ENCODE results near the gene TIAM1.

Gene TIAM1

DNA sequence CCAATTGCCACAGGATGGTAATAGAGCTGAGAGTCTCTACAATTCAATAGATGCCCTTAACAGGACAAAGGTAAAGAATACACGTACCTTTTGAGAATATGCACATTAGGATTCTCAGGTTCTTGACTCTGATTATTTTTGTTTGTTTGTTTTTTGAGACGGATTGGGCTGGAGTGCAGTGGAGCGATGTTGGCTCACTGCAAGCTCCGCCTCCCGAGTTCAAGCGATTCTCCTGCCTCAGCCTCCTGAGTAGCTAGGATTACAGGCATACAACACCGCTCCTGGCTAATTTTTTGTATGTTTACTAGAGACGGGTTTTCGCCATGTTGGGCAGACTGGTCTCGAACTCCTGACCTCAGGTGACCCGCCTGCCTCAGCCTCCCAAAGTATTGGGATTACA is 48.4 kb downstream of the TIAM1 start:
- in situ Hi-C loops (cut with MboI; ENCODE audit: low pct_unique_long_range_greater_than_20kb, low sequenced_read_pairs) = no loop called here

DNA sequence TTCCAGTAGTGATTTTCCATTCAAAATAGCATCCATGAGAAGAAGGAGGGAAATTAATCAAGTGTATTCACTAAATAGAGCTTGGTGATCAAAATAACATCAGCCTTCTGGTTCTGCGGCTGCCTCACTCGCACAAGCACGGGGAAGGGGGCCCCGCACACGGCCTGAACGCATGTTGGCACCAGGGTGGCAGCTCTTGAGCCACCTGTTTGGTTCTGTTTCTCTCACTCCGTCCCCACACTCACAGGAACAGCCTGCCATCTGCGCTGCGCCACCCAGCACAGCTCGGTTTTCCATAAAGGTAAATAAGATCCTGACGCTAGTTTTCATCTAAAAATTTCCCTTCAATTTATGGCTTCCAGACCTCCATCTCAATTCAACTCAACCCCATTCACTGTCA is 49.4 kb downstream of the TIAM1 start:
- in situ Hi-C loops (cut with MboI; ENCODE audit: low pct_unique_long_range_greater_than_20kb, low sequenced_read_pairs) = no loop called here
- no peak for DNase-seq

More for the DNA sequence above, 48.4 kb downstream of the TIAM1 start:
- DNase-seq = no peak

DNA sequence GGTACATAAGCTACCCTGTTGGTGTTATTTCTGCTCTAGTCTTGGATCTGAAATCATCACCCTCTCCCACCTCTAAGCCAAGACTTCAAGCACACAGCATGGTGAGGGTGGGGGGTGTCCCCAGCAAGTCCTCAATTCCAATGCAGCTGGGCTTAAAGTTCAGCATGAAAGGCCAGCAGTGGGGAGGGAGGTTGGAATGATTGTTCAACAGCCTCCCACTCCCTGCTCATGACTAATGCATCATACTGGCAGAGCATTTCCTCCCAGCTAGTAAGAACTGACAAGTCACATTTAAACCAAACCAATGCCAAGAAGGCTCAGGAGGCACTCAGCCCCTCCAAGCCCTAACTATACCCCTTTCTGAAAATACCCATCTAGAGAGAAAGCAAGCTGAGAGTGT is 50.1 kb downstream of the TIAM1 start:
- in situ Hi-C loops (cut with MboI; ENCODE audit: low pct_unique_long_range_greater_than_20kb, low sequenced_read_pairs) = no loop called here
- DNase-seq = no peak

DNA sequence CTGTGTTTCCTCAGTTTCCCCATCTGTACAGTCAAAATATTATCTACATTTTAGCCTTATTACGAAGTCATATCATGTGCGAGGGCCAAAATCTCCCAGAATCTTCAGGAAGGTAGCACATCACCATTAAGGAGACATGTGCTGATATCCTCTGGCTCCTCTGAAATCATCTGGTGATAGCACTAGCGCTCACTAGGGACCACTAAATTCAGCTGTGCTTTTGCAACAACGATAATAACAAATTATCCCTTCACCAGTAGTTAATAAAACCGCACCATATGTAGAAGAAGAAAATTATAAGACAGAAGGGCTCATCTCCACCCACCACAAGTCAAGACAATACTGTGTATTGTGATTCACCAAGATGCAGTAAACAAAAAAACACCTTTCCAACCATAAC is 53.3 kb downstream of the TIAM1 start:
- in situ Hi-C loops (cut with MboI; ENCODE audit: low pct_unique_long_range_greater_than_20kb, low sequenced_read_pairs) = no loop called here

DNA sequence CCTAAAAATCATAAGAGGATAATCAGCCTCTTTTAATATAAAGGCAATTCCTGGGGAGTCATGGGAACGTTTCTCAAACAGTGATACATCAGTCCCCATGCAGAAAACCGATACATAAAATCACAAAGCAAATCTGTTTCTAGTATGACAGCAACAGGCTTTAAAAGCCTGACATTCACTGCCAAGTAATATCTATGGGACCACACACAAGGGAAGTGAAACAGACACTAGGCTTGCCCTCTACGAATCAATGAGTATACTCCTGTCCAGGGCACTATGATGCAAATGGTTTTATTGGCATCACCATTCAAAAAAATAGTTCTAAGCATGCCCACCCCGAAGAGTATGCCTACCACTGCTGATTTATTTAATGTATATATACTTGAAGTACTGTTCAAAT is 54.4 kb downstream of the TIAM1 start:
- in situ Hi-C loops (cut with MboI; ENCODE audit: low pct_unique_long_range_greater_than_20kb, low sequenced_read_pairs) = no loop called here
- no peak for DNase-seq

More for the DNA sequence above, 53.3 kb downstream of the TIAM1 start:
- DNase-seq = no peak

DNA sequence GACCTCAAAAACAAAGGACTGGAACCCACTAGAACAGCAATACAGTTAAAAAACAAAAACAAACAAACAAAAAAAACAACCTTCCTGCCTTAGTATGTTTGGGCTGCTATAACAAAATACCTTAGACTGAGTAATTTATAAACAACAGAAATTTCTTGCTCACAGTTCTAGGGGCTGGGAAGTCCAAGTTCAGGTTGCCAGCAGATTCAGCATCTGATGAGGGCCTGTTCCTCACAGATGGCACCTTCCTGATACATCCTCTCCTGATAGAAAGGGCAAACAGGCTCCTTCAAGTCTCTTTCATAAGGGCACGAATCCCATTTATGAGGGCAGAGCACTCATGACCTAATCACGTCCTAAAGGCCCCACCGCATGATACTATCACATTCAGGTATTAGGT is 55.9 kb downstream of the TIAM1 start:
- in situ Hi-C loops (cut with MboI; ENCODE audit: low pct_unique_long_range_greater_than_20kb, low sequenced_read_pairs) = no loop called here
- no peak for DNase-seq

DNA sequence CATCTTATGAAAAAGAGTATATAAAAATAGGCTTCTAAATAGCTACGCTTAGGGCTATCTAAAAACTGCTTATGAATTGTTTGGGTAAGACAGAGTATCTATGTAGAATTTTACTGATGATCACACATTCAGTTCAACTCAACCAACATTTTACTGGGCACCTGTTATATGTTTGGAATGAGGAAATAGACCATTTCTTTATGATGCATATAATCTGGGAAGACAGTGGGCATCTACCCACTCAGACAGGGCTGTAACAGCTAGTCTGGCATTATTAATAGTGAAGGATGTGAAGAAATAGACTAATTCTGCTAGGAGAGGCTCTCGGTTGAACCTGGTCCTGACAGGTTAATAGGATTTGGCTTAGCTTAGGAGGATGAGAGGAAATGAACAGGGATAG is 56.9 kb downstream of the TIAM1 start:
- in situ Hi-C loops (cut with MboI; ENCODE audit: low pct_unique_long_range_greater_than_20kb, low sequenced_read_pairs) = no loop called here
- no peak for DNase-seq

DNA sequence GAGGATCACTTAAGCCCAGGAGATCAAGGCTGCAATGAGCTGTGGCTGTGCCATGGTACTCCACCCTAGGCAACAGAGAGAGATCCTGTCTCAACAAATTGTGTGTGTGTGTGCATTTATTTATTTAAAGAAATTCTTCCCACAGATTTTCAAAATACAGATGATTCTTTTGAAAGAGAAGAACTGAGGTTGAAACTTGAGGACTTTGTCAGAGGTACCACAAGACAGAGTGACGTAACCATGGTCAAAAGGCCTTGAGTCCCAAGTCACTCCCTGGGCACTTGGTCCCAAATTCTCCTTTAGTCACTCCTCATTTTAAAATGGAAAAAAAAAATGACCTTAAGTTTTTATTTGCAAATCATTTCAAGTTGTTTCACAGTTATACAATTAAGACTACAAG is 57.4 kb downstream of the TIAM1 start:
- DNase-seq = no peak
- in situ Hi-C loops (cut with MboI; ENCODE audit: low pct_unique_long_range_greater_than_20kb, low sequenced_read_pairs) = no loop called here

DNA sequence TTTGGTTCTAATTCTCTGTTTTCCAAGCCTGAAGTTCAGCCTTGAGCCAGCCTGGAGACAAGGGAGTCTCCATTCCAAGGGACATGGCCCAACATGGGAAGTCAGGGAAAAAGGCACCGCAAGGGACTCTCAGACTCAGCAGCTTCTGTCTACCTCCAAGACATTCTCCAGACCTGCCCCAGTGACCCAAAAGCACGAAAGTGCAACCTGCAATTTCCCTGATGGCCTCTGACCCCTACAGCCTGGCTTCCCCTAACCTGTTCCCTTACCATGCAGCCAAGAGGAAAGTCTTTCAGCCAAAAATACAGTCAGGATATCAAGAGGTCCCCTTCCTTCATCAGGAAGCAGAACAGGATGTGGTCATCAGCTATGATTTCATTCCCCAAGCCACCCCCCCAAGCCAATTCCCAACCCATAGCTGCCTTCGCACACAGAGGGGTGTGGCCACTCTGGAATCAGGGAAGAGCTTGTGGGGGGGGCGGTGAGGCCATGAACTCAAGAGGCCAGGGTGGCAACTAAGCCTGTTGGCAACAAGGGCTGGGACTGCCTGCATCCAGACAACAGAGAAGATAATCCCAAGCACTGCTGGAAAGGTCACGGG is 59.2 kb downstream of the TIAM1 start:
- in situ Hi-C loops (cut with MboI; ENCODE audit: low pct_unique_long_range_greater_than_20kb, low sequenced_read_pairs) = no loop called here
- DNase-seq = no peak

DNA sequence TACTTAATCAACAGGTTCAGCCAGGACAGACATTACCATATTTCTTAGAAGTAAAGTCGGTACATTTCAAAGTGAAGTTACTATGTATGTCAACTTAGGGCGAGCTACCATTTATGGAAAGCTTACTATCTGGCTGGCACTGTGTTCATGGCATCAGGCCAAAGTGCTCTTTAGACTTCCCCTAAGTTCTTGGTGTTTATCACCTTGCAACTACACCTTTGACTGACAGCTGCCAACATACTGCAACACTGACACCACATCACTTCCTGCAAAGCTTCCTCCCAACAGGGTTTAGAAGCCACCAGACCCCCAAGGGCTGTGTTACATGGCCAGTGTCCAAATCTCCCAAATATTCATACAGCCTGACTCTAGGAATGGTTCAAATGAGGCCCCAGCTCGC is 61.0 kb downstream of the TIAM1 start:
- in situ Hi-C loops (cut with MboI; ENCODE audit: low pct_unique_long_range_greater_than_20kb, low sequenced_read_pairs) = no loop called here
- no peak for DNase-seq

DNA sequence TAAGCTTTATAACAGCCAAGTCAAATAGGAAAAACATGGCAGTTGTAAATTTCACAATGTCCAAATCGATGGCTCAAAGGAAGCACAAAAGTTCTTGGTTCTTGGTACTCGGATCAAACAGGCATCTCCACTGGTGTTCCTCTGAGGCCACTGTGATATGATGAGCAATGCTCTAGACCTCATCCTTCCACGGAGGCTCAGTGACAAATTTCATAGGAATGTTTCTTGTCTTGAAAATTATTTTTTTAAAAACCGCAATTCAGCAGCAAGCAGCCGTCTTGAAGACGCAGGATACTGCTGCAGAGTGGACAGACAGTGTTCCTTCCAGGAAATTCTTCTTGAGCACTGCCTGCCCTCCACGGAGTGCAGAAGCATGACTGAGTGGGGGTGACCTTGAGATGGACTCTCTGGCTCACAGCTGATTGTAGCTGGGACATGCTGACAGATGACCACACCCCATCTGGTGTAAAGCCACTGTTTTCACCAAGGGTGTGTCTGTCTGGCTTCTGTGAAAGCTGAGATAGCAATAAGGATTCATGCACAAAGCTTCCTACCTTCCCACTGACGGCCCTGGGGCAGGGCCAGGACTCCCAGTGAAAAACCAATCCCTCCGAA is 61.9 kb downstream of the TIAM1 start:
- DNase-seq = no peak
- in situ Hi-C loops (cut with MboI; ENCODE audit: low pct_unique_long_range_greater_than_20kb, low sequenced_read_pairs) = no loop called here

DNA sequence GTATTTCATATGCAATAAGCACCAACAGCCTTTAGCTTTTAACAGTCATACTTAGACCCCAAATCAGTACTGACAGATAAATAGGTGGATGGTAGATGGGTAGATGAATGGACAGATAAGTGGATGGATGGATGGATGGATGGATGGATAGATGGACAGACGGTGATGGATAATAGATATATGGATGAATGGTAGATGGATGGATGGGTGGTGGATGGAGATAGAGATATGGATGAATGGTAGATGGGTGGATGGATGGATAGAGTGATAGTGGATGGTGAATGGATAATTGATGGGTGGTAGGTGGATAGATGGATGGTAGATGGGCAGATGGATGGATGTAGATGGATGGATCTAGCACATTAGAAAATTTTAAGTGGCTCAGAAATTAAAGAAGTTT is 62.5 kb downstream of the TIAM1 start:
- in situ Hi-C loops (cut with MboI; ENCODE audit: low pct_unique_long_range_greater_than_20kb, low sequenced_read_pairs) = no loop called here
- no peak for DNase-seq

DNA sequence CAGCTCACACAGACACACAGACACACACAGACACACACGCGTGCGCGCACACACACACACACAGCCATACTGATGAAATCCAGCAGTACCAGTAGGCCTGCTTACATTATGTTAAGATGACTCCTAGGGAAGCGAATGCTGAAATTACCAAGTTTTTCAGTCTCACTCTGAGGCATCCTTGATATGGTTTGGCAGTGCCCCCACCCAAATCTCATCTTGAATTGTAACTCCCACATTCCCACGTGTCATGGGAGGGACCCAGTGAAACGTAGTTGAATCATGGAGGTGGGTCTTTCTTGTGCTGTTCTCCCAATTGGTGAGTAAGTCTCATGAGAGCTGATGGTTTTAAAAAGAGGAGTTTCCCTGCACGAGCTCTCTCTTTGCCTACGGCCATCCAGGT is 64.1 kb downstream of the TIAM1 start:
- in situ Hi-C loops (cut with MboI; ENCODE audit: low pct_unique_long_range_greater_than_20kb, low sequenced_read_pairs) = no loop called here
- DNase-seq = no peak

DNA sequence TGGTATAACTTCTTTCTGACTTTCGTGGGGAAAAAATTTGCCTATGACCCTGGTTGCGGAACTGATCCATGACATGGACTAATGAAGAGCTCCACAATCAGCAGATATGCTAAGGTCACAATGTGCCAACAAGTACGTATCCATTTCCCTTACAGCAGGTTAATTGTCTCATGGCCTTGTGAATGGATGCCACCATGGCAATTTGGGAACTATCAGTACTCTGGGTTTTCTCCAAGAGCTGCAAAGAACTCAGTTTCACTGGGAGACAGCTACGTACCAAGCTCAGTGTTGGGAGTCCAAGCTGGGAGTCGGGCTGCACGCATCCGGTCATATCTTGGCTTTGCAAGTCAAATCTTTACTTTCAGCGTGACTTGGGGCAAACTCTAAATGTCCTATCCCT is 64.8 kb downstream of the TIAM1 start:
- no peak for DNase-seq

DNA sequence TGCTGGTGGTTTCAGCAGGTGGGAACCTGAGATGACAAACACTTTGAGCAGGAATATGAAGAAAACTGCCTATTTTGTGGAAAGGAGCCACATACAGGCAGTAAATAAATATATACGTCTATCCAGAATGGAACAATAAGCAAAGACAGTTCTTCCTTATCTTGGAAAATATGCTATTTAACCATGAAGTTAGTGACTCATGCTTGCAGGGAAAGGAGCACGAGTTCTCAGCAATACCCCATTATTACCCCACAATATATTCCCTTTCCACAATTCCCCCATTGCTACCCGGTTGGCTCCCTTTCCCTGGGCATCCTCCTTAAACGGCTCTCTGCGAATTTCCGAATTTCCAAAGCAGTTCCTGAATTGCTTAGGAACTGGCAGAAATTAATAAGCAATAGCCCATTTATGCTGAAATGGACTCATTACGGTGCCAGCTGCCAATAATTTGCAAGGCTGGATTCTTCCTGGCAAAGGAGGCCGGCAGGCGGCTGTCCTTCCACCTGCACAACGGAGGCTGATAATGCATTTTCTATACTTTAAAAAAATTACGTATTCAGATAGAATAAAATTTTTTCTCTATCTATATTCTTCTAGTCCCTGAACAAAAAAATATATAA is 65.4 kb downstream of the TIAM1 start:
- DNase-seq = no peak
- in situ Hi-C loops (cut with MboI; ENCODE audit: low pct_unique_long_range_greater_than_20kb, low sequenced_read_pairs) = no loop called here

More for the DNA sequence above, 64.8 kb downstream of the TIAM1 start:
- in situ Hi-C loops (cut with MboI; ENCODE audit: low pct_unique_long_range_greater_than_20kb, low sequenced_read_pairs) = no loop called here

DNA sequence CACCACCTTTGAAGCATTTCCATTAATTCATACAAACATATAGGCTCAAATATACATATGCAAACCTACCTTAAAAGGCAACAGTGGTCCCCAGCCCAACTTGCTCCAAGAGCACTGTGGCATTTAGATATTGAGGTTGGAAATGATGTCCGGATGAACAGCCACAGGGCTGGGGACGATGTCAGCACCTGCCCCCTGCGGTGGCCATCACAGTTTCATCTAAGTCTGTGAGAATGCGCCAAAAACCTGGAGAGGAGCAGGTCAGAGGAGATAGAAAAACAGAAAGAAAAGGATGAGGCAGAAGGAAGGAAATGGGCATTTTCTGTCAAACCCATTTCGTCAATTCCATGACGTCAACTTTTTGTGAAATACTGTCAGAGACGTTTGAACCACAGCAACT is 67.4 kb downstream of the TIAM1 start:
- no peak for DNase-seq
- in situ Hi-C loops (cut with MboI; ENCODE audit: low pct_unique_long_range_greater_than_20kb, low sequenced_read_pairs) = no loop called here

DNA sequence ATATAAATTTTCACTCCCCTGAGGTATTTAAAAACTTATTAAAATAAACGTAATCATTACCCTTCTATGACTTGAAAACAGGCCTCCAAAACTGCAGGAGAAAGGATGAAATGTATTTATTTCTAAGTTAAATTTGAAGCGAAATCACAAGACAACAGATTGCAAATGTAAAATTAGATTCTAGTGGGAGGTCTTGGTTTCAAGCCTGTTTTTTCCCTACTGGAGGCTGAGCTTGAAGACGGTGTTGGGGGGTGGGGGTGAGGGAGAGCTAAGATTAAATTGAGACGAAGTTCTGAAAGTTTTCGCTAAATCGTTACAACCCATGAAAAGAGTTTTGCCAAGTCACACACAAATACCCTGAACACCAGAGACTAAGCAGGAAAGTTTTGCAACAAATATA is 68.2 kb downstream of the TIAM1 start:
- no peak for DNase-seq
- in situ Hi-C loops (cut with MboI; ENCODE audit: low pct_unique_long_range_greater_than_20kb, low sequenced_read_pairs) = no loop called here

DNA sequence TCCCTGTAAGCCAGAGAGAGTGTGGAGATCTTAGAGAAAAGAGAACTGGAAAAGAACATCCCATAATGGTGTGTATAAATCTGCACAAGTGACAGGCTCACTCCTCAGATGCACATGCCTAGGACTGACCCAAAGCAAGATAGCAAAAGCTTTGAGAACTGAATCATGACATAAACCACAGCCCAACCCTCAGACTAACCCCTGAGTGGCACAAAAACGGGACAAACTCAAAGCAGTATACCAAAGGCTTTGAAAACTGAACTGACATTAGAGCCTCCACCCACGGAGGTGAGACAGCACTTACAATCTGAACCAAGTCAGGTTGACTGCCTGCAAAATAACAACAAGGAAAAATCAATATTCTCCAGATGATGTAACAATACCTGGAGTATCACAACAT is 70.8 kb downstream of the TIAM1 start:
- DNase-seq = no peak
- in situ Hi-C loops (cut with MboI; ENCODE audit: low pct_unique_long_range_greater_than_20kb, low sequenced_read_pairs) = no loop called here

DNA sequence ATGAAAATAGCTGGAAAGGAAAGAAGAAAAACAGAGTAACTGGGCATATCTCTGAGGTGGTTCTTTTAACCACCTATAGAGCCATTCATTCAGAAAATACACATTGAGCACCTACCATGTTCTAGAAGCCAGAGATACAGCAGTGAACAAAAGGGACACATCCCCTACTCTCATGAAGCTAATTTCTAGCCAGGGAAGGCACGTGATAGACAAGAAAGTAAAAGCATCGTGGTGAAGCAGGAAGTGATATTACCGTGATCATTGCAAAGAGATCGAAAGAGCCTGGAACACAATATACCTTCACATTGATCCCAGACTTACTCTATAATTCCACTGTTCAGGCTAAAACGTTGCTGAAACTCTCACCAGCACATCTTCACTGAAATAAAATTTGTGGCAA is 76.0 kb downstream of the TIAM1 start:
- no peak for DNase-seq
- in situ Hi-C loops (cut with MboI; ENCODE audit: low pct_unique_long_range_greater_than_20kb, low sequenced_read_pairs) = no loop called here

DNA sequence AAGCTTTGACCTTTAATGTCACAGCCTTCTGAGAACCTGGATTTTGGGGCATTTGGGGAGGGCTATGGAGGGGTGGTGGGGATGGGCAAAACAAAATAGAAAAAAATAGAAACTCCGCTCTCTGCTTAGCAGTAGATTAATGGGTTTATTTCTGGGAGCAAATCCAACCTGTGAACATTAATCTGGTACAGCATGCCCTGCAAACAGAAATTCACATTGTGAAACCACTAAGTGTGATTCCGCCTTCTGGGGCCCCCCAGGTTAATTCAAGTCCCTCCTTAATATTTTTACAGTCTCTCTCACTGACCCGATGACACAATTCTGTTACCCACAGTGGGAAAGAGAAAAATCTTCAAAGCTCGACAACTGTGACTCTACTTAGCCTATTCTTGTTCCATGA is 76.4 kb downstream of the TIAM1 start:
- DNase-seq = no peak
- in situ Hi-C loops (cut with MboI; ENCODE audit: low pct_unique_long_range_greater_than_20kb, low sequenced_read_pairs) = no loop called here

DNA sequence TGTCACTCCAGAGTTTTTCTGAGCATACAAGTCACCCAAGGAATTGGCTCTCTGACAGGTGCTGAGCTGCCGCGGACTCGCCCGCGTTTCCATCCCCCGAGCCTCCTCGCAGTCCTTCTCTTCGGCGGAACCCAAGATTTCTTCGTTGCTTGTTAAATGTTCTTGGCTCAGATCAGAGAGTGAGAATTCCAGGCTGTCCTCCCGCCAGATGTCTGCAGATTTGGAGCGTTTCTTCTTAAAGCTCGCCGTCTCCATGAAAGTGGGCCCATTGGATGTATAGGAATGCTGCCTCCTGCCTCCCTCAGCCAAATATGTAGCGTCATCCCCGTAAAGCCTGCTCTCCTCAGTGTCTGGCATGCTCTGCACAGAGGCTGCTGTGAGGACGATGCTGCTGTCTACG is 77.8 kb downstream of the TIAM1 start:
- in situ Hi-C loops (cut with MboI; ENCODE audit: low pct_unique_long_range_greater_than_20kb, low sequenced_read_pairs) = no loop called here
- no peak for DNase-seq
